Ascending aorta (tissue), 2 donors: ENCODE results near the gene LINC00632. TPM values are rescaled to one million over a fixed set of nuclear protein-coding genes. Genes with fewer than 3 reads are reported as not detected.

Experiments
- DNase-seq, 2 donors: peaks; one replicate each; pipeline ENCODE4 v3.0.0-alpha.2; 2019; ENCODE audit warnings: low spot score in 2 of 2
- H3K27ac ChIP-seq, 2 donors: fragments of 200-600 bp; sonication (generic); one replicate each; pipeline ENCODE4 v1.5.1; 2016 to 2017; ENCODE audit warnings: mild to moderate bottlenecking in 1 of 2
- H3K27me3 ChIP-seq: fragments of 200-600 bp; sonication (generic); one replicate; pipeline ENCODE4 v1.5.1; 2017
- H3K36me3 ChIP-seq, 2 donors: fragments of 200-600 bp; sonication (generic); one replicate each; pipeline ENCODE4 v1.5.1; 2016
- H3K4me1 ChIP-seq, 2 donors: fragments of 200-600 bp; sonication (generic); one replicate each; pipeline ENCODE4 v1.5.1; 2016 to 2017; ENCODE audit warnings: mild to moderate bottlenecking in 1 of 2
- H3K4me3 ChIP-seq, 2 donors: fragments of 200-600 bp; sonication (generic); one replicate each; pipeline ENCODE4 v1.5.1; 2016 to 2017; ENCODE audit warnings: mild to moderate bottlenecking in 1 of 2
- H3K9me3 ChIP-seq, 2 donors: fragments of 200-600 bp; sonication (generic); one replicate each; pipeline ENCODE4 v1.5.1; 2016
- CTCF ChIP-seq, 3 experiments: fragments of 200-600 bp in 2 of 3; fragments of 450-650 bp in 1 of 3; sonication (generic) in 2 of 3; IDR thresholded peaks; one replicate each; pipeline ENCODE4 v1.5.1; 2016 to 2019; ENCODE audit warnings: antibody characterized with exemption in 3 of 3, mild to moderate bottlenecking in 1 of 3, moderate library complexity in 1 of 3
- intact Hi-C: fragments of 100-400 bp; cut with DNase I; formaldehyde crosslinking; loops from one replicate; pipeline ENCODE4 v1.15.1; 2023
- total RNA-seq: library from RNA; depleted of rRNA; stranded (reverse); fragments of >200 nt; gene quantifications from one replicate; pipeline ENCODE4 v1.1.0, GENCODE V29; 2016

LINC00632 gene
- total RNA-seq, 1 donor from 2014 or later = 93.2 TPM

- Histone ChIP-seq H3K4me1 (no peaks in the 10 kb centered on the region), H3K36me3 (no peaks in the 10 kb centered on the region), H3K27me3 (no peaks in the 10 kb centered on the region), H3K27ac (peak overlapping the region; percentile 77 to 78), H3K9me3 (no peaks in the 10 kb centered on the region), H3K4me3 (peak overlapping the region; percentile 47 to 60)
- no peak for TF ChIP-seq CTCF (IDR thresholded peaks at IDR 0.05)
- intact Hi-C loops = loop anchor here (5.0 to 10.0 kb wide), 3 partner anchors 410 to 1840 kb away; partner anchors contain the start of gene LDOC1
- no peak for DNase-seq
These were observed 55.7 kb downstream of the LINC00632 start for GRCh38 chrX:140765043-140765784.

GRCh38 chrX:140766024-140766611, 56.6 kb downstream of the LINC00632 start:
- Histone ChIP-seq H3K4me1 (no peaks in the 10 kb centered on the region), H3K4me3 (peak overlapping the region; percentile 47 to 60), H3K36me3 (no peaks in the 10 kb centered on the region), H3K9me3 (no peaks in the 10 kb centered on the region), H3K27ac (peak overlapping the region; percentile 77 to 78), H3K27me3 (no peaks in the 10 kb centered on the region)
- TF ChIP-seq CTCF (IDR thresholded peaks at IDR 0.05) = peak; percentile 25 to 90 (median 90)
- peak in 1 of 2 donors; percentile 74 for DNase-seq
- intact Hi-C loops = loop anchor here (5.0 to 10.0 kb wide), 3 partner anchors 409 to 1839 kb away; partner anchors contain the start of gene LDOC1

- peak overlapping the region in 1 of 2 donors; percentile 60 for H3K4me3 ChIP-seq
- intact Hi-C loops = loop anchor here (5.0 to 10.0 kb wide), 3 partner anchors 407 to 1837 kb away; partner anchors contain the start of gene LDOC1
- H3K27me3 ChIP-seq = no peaks in the 10 kb centered on the region
- no peak for TF ChIP-seq CTCF (IDR thresholded peaks at IDR 0.05)
- no peaks in the 10 kb centered on the region for H3K4me1 ChIP-seq
- H3K36me3 ChIP-seq = peaks cover 0 to 9% of the 10 kb centered on the region in 2 donors
- H3K9me3 ChIP-seq = no peaks in the 10 kb centered on the region
- DNase-seq = no peak
- no peak overlapping the region for H3K27ac ChIP-seq
These were observed 58.1 kb downstream of the LINC00632 start for GRCh38 chrX:140767646-140768045.

GRCh38 chrX:140775211-140775610, 65.7 kb downstream of the LINC00632 start:
- Histone ChIP-seq H3K4me3 (no peak overlapping the region), H3K36me3 (peaks cover 0 to 34% of the 10 kb centered on the region in 2 donors), H3K4me1 (no peaks in the 10 kb centered on the region), H3K27ac (no peak overlapping the region), H3K27me3 (no peaks in the 10 kb centered on the region), H3K9me3 (no peaks in the 10 kb centered on the region)
- TF ChIP-seq CTCF (IDR thresholded peaks at IDR 0.05) = no peak
- DNase-seq = no peak
- intact Hi-C loops = no loop called here

- H3K4me1 ChIP-seq = no peaks in the 10 kb centered on the region
- no peak for TF ChIP-seq CTCF (IDR thresholded peaks at IDR 0.05)
- no peak overlapping the region for H3K4me3 ChIP-seq
- no peaks in the 10 kb centered on the region for H3K27me3 ChIP-seq
- peaks cover 0 to 34% of the 10 kb centered on the region in 2 donors for H3K36me3 ChIP-seq
- no peak overlapping the region for H3K27ac ChIP-seq
- H3K9me3 ChIP-seq = no peaks in the 10 kb centered on the region
- no peak for DNase-seq
- intact Hi-C loops = no loop called here
These were observed 66.8 kb downstream of the LINC00632 start for GRCh38 chrX:140776320-140776719.
